ENCODE measurements around the gene FILIP1L.
A peak's percentile ranks its signal among the peaks of the same experiment; 100 is the strongest.
"Not testable (repeated sequence)": the region's sequence is repeated elsewhere in the genome, so short reads cannot be mapped to it uniquely, and the experiment has no call there.

The FILIP1L gene

DNA sequence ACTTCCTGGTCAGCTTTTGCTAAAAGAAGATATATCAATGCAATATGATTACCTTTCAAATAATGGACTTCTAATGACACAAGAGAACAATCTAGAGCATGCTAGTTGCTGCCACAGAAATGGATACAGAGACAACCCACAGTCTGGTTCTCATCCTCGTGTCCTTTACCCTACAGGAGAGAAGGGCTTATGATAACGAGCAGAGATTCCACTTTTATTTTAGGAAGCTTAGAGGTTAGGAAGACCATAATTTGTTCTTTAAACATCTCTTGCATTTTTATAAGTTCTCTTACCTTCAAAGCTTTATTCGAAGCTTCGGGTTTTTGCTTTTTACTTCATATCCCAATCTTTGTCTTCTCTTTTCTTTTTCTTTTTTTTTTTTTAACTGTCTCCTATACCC lies 39.1 kb downstream of the FILIP1L start:
- no peak for DNase-seq (ENCODE audit: low read depth in 3 of 3)

DNA sequence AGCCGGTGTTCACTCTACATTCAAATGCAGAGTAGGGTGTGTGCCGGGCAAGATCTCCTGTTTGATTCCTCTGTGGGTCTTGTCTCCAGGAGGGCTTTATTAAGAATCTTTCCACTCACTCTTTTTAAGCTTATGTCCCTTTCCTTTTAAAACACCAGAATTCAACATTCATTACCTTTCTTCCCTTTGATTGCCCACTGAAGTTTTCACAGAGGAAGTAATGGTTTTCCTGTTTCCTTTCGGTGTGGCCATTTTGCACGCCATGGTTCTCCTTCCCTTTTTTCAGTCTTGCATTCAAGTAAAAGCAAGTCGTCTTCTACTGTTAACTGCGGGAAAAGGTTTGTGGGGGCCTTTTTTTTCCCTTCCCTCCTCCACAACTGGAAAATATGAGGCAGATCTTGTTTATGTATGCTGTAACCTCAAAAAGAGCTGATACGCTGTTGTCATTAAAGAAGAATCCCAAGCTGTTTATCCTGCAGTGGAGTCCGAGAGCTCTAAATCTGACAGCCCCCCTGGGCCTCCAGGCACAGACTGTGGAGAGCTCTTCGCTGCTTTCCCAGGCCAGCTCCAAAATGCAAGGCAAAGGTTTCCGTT lies 40.5 kb downstream of the FILIP1L start:
- no peak for DNase-seq (ENCODE audit: low read depth in 3 of 3)

DNA sequence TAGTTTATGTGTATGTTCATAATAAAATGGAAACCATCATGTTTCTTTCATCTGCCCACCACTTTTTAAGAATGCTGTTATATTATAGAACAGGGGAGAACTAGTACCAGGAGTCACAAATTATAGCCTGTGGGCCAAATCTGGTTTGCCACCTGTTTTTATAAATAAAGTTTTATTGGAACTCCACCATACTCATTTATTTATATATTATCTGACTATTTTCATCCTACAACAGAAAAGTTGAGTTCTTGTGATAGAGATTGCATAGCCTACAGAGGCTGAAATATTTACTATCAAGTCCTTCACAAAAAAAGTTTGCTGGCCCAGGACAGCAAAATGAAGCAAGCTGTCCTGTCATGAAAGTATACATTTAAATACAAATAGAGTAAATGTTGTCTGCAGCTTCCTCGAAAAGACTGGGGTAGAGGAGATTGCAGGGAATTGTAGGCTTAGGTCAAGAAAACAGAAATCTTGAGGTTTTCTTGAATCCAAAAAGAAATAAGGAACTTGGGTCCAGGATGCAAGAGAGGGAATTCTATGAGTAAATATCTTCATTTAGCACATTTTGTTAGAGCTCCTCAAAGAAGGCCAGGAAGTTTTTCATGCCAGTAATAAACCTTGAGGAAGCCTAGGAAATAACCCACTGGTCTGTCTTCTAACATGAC lies 41.1 kb downstream of the FILIP1L start:
- no peak for DNase-seq (ENCODE audit: low read depth in 3 of 3)

DNA sequence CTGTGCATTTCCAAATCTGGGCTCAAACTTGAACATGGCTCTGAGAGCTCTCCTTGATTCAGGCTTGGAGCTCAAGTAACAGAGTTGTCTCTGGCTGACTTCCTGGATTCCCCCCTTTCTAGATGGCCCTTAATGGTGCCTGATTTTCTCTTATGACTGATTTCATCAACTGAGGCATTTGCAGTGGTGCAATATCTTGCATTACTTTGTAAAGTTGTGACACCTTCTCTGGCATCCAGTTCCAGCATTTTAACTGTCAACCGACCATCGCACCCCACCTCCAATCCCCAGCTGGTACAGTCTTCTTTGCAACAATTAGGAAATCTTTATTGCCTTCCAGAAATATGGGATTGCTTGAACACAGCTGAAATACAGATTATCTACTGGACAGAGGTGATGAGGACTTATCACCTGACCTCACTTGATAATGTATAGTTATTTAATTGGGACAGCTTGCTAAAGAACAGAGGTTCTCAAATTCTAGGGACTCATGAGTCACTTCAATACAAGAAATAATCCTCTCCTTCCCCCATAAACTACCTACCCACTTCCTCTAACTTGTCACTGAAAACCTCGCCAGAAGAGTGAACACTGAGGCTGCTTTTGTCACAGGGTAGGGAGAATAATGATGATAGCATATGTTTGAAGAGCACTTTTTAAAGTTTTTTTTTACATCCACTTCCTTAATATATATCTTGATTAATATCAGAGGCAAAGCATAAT lies 41.8 kb downstream of the FILIP1L start:
- no peak for DNase-seq (ENCODE audit: low read depth in 3 of 3)

DNA sequence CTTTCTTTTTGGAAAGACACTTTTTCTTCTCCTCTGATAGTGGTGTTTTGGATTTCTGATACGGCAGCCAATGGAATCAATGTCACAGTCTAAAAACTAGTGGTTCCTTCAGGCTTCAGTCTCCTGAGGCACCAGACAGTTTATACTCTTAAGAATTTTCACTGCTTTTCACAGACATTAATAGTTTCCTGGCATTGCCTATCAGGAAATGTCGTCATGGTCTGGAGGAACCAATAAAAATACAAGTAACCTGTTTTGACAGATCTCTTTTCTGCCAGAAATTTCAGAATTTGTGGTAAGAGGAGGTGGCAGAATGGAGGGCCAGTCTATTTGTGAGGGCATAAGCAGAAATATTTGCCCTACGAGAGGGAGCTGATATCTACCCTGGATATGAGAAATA lies 44.8 kb downstream of the FILIP1L start:
- no peak for DNase-seq (ENCODE audit: low read depth in 3 of 3)

DNA sequence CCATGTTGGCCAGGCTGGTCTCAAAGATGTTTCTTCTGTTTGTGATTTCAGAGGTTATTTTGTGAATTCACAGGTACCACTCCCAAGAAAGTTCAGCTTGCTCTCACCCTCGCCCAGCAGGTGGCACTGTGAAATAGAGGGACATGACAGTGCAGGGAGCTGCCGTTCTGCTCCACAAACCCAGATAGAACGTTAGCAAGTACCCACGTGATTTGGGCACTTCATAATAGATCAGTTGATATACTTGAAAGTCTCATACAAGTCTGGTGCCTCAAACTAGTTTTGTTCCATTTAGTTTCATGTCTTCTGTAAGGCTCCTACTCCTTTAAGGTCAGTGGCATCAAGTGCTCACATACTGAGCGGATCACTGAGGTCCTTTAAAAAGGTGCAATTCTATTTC lies 45.5 kb downstream of the FILIP1L start:
- DNase-seq (ENCODE audit: low read depth in 3 of 3) = peak; percentile 57 to 73 (median 58)

DNA sequence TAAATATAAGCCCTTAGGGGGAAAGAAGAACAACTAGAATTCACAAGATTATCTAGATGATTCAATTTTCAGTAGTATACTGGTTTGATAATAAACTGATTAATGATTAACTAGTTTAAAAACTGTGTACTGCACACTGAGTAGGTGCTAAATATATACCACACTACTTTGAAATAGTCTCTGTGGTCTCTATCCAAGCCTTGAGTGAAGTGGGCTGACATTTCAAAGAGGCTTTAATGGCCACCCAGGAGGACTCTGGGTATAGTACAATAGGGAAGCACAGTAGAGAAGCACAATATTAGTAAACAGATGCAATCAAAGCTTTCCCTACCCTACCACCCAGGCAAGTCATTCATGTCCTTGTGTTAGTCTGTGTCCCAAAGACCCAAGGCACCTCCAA lies 46.7 kb downstream of the FILIP1L start:
- DNase-seq (ENCODE audit: low read depth in 3 of 3) = no peak

DNA sequence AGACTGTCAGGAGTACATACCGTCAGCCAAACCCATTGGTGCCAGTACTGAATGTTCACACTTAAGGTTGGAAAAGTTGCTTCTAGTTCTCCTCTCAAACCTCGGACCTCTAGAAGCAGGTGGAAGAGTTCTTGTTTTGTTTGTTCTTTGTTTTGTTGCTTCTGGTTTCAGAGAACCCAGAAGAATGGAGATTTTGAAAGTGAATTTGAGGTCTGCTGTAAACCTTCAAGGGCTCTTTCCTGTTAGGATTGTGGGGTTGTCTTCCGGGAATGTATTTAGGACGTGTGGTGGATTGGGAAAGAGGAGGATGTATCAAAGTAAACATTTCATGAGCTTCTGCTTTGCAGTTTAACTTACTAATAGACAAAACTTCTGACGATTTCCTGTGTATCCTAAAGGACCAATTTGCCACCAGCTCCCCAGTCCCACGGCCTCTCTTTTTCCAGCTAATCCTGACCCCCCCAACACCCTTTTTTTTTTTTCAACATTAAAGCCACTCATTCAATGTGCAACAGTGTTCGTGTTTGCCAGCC lies 50.3 kb downstream of the FILIP1L start:
- no peak for DNase-seq (ENCODE audit: low read depth in 3 of 3)

DNA sequence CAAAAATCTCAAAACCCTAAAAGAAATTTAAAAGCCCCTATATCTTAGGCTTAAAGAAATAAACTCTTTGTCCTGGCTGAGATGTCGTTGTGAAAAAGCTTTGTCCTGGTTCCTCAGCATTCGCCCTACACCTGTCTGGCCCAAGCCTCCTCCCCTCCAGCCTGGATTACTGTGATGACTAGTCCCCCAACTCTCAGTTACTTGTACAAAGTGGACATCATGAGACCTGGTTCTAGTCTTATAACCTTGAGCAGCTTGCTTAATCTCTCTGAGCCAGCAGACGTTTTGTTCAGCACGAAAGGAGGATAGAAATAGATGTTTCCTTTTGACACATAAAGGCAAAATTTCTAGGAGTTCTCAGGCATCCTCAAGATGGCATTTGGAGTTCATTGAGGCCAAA lies 51.6 kb downstream of the FILIP1L start:
- DNase-seq (ENCODE audit: low read depth in 3 of 3) = no peak

DNA sequence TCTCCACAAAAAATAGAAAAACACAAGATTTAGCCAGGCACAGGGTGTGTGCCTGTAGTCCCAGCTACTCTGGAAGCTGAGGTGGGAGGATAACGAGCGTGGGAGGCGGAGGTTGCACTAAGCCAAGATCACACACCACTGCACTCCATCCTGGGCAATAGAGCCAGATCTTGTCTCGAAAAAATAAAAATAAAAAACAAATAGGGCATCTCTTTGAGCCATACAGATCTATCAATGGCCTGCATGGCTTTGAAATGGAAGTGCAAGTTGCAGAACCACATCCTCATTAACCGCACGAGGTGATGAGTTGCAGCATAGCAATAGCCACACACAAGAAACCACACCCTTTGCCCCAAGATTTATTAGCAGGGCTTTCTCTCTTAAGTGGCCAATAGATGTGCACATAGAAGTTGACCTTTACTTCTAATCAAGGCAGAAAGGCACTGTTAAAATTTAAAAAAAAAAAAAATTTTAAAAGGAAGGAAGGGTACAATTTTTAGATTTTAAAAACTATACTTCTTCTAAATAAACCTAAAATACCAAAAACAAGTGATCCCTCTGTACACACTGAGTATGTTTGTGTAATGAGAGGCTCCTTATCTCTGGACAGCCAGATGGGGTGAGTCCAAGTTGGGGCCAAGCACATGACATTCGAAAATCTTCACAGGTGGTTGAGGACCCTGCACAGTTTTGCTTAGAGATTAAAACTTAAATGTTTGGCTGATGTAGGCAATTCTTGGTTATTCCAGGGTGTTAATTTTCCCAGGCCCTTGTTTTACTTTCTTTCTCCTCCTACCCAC lies 53.4 kb downstream of the FILIP1L start:
- DNase-seq (ENCODE audit: low read depth in 3 of 3) = no peak

DNA sequence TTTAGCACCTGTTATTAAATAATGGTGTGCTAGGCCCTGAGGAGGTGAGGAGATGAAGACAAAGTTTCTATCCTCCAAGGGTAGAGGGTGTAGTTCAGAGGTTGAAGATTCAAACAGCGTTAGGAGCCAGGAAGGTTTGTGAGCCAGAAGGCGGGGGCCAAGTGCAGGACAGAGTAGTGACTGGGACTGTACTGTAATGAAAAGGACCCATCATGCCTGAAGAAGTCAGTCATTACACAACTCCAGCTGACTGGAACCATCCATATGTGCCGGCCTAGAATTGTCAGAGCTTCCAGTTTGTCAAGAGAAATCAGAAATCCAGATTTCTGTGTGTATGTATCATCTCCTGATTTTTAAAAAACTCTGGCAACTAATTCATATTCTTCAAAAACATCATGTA lies 54.8 kb downstream of the FILIP1L start:
- no peak for DNase-seq (ENCODE audit: low read depth in 3 of 3)

DNA sequence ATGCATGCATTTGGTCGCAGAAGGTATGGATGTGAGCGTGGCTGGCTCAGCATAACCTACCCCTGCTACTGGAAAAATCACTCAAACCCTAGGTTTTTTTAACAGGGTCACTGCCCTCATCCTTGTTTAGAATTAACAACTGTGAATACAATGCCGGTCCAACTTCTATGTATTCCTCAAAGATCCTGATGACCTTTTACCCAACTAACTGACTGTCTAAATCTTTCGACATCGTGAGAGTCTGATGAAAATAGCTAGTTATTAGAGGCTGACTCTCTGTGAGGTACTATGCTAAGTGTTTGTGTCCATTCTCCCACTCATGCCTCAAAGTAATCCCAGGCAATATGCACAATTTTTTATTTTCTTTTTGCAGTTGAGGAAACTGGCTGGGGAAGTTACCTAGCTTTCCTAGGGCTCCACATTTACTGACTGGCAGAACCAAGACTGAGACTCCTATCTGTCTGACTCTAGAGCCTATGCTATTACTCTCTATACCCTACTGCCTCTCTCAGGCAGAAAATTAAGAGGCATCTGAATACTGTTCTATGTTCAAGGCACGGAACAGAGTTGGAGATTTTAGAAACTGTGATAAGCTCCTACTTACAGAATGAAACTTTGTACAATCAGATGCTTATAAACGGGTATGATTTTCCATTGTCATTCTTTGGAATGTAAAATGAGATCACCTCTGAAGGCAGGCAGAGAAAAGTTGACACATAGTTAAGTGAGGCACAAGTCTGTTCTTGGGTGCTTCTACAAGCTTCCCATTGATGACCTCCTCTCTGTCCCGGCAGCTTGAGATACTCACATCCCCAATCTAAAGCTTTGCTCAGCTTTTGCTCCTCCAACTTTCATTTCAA lies 56.4 kb downstream of the FILIP1L start:
- no peak for DNase-seq (ENCODE audit: low read depth in 3 of 3)

DNA sequence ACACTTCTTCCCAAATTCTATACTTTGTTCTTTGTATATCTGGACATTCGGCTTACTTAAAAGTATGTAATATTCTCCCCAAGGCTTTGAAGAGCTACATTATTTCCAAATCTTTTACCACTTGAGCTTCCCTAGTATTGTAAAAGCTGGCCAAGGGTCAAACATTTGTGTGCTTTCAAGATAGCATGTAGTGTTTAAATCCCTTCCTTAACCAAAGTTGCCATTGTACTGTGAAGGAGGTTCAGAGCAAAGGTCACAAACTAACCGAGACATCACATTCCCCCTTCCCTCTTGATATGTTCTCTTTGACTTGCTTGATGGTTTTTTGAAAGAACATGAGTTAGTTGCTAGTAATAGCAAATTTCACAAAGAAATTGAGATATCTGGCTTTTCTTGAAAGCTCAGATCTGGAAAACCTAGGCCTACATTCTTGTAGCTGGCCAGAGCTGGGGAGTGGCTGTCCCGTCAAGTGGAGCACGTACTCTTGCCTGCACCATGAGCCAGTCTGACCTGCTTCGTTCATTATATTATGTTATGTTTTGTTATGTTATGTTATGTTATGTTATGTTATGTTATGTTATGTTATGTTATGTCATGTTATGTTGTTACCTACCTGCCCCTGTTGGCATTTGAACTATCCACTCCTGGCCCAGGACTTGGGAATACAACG lies 60.2 kb downstream of the FILIP1L start:
- DNase-seq (ENCODE audit: low read depth in 3 of 3) = no peak

DNA sequence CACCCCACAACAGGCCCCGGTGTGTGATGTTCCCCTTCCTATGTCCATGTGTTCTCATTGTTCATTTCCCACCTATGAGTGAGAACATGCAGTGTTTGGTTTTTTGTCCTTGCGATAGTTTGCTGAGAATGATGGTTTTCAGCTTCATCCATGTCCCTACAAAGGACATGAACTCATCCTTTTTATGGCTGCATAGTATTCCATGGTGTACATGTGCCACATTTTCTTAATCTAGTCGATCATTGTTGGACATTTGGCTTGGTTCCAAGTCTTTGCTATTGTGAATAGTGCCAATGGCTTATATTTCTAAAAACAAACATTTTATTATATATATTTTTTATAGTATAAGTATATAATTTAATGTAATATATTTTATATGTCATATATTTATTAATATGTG lies 62.8 kb downstream of the FILIP1L start:
- not testable (repeated sequence) for DNase-seq (ENCODE audit: low read depth in 3 of 3)

DNA sequence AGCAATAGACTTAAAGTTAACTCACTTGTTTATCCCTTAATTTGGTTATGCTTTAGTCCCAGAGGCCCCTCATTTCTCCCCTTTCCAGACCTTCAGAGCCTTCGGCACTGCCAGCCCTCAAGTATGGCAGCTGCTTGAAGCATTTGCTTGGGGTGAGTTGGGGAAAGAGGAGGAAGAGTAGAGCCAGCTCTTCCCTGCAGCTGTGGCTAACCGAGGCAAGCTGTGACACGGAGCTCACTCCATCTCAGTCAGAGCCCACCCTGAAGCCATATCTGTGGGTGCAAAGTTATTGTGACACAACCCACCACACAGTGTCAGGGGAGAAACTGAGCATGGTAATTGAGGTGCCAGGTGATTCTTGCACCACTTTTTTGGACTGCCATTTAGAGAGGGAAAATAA lies 66.1 kb downstream of the FILIP1L start:
- no peak for DNase-seq (ENCODE audit: low read depth in 3 of 3)

DNA sequence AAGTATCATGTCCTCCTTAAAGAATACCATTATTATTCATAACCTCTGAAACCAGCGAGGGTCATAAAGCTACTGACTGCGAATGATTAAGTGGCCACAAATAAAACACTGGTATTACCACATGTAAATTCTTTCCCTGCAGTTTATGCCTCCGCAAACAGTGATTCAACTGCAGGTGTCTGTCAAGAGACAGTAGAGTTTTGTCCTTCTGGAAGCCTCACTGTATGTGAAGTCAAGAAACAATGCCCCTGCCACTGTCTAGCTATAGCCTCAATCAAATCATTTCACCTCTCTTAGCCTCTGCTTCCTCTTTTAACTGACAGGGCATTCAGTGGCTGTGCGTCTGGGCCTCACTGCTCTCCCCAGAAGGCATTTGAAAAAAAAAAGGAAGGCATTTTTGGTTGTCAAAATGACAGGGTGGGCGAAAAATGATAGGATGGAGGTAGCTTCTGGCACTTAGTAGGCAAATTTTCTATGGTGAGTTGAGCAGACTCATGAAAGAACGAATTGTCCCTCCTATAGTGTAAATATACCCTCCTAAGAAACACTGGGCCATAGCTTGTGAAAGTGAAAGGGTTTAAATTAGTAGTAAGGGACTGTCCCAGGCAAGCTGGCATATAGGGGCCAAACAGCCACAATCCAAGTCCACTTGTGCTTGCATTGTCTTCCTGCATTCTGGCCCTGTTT lies 66.7 kb downstream of the FILIP1L start:
- no peak for DNase-seq (ENCODE audit: low read depth in 3 of 3)

DNA sequence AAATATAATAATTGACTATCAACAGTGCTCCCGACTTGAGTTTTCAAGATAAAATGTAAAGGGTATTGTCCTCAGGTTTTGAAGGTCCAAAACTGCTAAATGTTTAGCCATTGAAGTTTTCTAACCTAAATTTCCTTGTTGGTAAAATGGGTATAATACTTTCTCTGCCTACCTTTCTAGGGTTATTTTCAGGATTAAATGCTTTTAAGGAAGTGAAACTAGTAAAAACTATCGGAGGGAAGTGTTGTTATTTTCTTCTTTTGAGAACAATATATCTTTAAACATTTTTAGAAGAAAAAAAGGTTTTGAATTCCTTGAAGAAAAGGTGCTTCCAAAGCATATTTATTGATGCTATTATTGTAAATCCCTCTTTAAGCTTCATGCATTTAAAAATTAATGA lies 67.3 kb downstream of the FILIP1L start:
- DNase-seq (ENCODE audit: low read depth in 3 of 3) = no peak

DNA sequence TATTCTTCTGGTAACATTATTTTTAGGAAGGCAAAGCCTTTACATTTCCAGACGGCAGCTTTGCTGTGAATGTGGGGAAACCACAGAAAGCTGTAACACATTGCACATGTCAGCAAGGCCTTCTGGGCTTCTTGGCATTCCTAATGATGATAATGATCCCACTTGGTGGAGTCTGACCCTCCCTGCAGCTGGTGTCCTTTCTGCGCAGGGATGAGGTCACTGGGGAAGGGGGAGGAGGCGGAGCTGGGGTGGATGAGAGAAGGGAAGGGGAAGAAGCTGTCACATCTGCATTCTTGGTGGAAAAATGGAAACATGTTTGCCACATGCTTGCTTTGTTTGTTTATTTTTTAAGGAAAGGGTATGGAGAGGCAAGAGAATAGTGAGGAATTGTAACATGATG lies 68.6 kb downstream of the FILIP1L start:
- DNase-seq (ENCODE audit: low read depth in 3 of 3) = no peak

DNA sequence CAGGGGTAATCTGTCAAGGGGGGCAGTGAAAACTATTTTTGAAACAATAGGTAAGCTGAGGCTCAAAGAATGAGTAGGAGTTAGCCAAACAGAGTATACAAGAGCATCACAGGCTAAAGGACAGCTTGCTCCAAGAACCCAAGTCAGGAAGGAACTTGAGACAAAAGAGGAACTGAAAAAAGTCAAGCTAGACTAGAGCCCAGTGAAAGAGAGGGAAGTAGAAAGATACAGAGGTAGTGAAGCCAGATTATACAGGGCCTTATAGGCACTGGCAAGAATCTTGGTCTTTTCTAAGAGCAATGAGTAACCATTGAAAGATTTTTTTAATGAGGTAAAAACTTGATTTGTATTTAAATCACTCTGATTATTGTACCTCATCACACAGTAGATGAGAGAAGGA lies 69.9 kb downstream of the FILIP1L start:
- no peak for DNase-seq (ENCODE audit: low read depth in 3 of 3)

DNA sequence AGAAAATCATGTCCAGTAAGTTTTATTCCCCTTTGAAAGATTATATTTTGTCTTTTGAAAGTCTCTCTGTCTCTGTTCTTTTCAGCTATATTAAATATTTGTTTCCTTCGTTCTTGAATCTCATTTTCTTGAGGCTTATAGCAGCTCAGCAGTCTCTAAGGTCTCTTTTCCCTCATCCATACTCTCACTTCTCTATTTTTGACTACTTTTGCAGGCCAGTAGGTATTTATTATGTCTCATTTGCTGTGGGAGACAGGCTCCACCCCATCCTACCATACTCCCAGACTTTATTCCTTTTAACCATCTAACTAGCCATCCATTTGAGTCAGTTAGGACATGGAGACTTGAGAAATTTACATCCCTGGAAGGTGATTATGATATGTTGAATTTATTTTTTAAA lies 71.0 kb downstream of the FILIP1L start:
- no peak for DNase-seq (ENCODE audit: low read depth in 3 of 3)
